D721Med (cell line): ENCODE measurements around the gene MMS19.
"Not testable (repeated sequence)": the region's sequence is repeated elsewhere in the genome, so short reads cannot be mapped to it uniquely, and the experiment has no call there.

ENCODE experiments used
- DNase-seq: peaks from one replicate; pipeline ENCODE4 v3.0.0; 2011; ENCODE audit warnings: low spot score; ENCODE audit not compliant: insufficient read length
- FAIRE-seq: peaks from 2 replicates; lab custom pipeline; 2011; peaks lifted over from hg19 to GRCh38; lab: Jason Lieb, UNC
- TF ChIP-seq, protein P1 (sequence below): IDR thresholded peaks from 2 replicates; pipeline ENCODE4 v1.5.1; 2012; ENCODE audit warnings: mild to moderate bottlenecking, control low read depth; ENCODE audit not compliant: insufficient read depth; ENCODE audit errors: missing control alignments

Gene MMS19

DNA sequence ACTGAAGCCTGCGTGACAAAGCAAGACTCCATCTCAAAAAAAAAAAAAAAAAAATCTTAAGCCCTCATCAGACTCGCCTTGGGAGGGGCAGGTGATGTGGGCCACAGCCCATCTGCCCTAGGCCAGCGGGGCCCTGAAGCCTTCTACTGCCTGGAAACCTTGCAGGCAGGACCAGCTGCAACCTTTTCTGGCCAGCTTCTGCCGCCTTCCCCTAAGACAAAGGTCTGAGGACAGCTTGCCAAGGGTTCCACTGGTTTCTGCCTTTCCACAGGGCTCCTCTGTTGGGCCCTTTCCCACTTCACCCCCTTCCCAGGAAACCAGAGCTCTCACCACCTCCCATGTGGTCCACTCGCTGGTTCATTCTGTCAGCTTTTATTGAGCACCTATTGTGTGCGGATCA, 35.7 kb upstream of the MMS19 start:
- FAIRE-seq (no peak), DNase-seq (no peak)
- TF ChIP-seq, protein P1, sequence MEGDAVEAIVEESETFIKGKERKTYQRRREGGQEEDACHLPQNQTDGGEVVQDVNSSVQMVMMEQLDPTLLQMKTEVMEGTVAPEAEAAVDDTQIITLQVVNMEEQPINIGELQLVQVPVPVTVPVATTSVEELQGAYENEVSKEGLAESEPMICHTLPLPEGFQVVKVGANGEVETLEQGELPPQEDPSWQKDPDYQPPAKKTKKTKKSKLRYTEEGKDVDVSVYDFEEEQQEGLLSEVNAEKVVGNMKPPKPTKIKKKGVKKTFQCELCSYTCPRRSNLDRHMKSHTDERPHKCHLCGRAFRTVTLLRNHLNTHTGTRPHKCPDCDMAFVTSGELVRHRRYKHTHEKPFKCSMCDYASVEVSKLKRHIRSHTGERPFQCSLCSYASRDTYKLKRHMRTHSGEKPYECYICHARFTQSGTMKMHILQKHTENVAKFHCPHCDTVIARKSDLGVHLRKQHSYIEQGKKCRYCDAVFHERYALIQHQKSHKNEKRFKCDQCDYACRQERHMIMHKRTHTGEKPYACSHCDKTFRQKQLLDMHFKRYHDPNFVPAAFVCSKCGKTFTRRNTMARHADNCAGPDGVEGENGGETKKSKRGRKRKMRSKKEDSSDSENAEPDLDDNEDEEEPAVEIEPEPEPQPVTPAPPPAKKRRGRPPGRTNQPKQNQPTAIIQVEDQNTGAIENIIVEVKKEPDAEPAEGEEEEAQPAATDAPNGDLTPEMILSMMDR, result no peak

DNA sequence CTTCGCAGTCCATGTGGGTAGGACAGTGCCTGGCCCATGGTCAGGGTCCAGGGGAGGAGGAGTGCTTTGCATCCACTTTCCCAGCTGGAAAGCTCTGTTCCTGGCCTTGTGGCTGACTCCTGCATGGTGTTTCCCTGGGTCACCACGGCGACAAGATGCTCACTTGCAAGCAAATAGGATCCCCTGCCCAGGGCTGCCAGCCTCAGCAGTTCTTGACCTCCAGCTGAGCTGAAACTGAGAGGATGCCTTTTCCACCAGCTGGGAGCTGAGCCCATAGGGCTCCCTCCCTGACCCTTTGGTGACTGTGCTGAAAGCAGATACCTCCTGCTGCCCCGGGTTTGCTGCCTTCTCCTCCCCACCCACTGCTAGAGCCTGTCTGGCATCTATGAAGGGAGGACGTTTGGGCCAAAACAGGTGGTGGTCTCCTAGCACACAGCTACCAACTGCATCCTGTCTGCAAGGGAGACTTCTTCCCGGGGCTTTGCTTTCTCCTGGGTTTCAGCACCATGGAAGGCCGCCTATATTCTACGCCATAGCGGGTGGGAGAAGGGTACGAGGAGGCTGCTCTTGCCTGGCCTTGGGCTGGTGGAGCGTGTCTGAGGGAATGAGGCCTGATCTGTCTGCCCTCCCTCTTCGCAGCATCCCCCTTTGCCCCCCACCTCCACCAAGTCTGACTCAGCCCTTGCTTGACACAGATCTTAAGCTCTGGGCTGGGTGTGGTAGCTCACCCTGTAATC, 34.9 kb upstream of the MMS19 start:
- DNase-seq (no peak), FAIRE-seq (no peak)
- TF ChIP-seq, protein P1, result no peak

DNA sequence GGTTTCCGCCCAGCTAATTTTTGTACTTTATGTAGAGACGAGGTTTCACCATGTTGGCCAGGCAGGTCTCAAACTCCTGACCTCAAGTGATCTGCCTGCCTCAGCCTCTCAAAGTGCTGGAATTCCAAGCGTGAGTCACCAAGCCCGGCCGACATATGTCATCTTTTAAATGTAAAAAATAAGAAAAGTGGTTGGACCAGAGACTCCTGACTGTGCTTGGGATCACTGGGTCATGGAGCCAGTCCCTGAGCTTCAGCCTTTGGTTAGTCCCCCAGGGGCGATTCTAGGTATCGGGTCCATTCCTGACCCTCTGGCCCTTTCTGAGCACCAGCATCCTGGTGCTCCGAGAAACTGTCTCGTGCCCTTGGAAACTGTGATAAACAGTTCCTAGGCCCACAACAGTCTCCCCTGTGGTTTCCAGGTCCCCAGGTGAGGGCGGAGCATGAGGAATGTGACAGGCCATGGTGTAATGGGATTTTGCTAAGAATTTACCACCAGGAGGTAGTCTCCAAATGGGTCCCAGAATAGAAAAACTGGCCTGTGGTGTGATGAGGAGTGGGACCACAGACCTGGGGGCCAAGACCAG, 33.3 kb upstream of the MMS19 start:
- FAIRE-seq (no peak), DNase-seq (no peak)
- TF ChIP-seq, protein P1, result no peak

DNA sequence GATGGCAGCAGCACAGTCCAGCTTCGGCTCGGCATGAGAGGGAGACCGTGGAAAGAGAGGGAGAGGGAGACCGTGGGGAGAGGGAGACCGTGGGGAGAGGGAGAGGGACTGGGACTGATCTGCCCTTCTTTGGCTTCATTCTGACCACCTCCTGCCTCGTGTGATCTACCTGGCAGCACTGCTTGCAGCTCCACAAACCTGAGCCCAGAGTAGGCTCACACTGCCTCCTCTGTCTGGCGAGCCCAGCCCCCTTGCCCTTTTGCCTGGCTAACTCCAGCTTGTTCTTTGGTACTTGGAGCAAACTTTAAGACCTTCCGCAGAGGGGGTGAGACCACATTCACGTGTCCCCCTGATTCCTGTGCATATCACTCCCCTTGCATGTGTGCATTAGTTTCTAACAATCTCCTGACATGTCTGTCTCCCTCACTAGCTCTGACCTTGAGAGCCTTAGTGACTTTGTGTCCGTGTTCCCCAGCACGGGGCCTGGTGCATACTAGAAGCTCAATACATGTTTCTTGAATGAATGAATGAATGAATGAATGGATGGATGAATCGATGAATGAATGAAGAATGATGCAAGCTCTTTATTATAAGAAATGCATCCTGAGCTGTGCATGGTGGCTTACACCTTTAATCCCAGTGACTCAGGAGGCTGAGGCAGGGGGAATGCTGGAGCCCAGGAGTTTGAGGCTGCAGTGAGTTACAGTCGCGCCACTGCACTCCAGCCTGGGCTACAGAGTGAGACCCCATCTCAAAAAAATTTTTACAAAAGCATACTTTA, 31.7 kb upstream of the MMS19 start:
- no peak for DNase-seq
- no peak for FAIRE-seq
- TF ChIP-seq, protein P1, result no peak

DNA sequence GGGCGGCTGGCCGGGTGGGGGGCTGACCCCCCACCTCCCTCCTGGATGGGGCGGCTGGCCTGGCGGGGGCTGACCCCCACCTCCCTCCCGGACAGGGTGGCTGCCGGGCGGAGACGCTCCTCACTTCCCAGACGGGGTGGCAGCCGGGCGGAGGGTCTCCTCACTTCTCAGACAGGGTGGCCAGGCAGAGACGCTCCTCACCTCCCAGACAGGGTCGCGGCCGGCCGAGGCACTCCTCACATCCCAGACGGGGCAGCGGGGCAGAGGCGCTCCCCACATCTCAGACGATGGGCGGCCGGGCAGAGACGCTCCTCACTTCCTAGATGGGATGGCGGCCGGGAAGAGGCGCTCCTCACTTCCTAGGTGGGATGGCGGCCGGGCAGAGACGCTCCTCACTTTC, 30.7 kb upstream of the MMS19 start:
- FAIRE-seq, DNase-seq: not testable (repeated sequence)

DNA sequence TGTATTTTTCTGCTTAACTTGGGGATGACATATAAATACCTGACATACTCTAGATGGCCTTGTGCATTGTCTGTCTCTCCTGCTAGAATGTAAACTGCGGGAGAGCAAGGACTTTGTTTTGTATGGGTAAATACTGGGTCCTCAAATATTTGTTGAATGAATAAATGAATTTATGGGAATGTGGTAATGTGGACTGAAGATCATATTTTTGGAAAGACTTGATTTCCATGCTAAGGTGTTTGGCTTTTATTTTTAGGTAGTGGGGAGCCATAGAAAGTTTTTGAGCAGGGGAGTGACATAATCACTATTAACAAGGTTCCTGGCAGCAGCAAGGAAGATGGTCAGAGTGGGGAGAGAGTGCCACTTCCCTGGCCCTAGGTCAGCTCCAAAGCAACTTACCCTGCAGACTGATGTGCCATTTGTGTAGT, 27.5 kb upstream of the MMS19 start:
- DNase-seq (no peak), FAIRE-seq (no peak)
- TF ChIP-seq, protein P1, result no peak

DNA sequence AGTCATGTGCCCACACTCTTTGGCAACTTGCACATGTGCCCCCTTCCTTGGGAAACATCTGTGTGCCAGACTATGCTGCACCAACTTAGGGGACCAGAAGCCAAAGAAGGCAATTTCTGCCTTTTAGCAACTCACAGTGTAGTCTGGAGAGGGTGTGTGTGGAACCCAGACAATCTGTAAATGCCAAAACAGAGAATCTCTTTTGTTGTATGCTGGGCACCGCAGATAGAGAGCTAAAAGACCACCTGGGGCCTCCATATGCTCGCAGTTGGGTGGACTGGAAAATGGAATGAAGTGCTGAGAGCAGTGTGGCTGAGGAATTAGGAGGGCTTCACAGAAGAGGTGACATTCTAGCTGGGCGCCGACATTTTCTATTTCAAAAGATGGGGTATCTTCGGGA, 26.9 kb upstream of the MMS19 start:
- DNase-seq, result no peak
- FAIRE-seq, result no peak
- TF ChIP-seq, protein P1, result no peak
